H9 (cell line): ENCODE measurements around the gene FBXO38. TPM values are rescaled to one million over a fixed set of nuclear protein-coding genes. Genes with fewer than 3 reads are reported as not detected.

Source experiments
- DNase-seq: peaks from one replicate; pipeline ENCODE4 v3.0.0-alpha.2; 2017
- H2AFZ ChIP-seq: one replicate; pipeline ENCODE4 v1.6.1; 2013; ENCODE audit warnings: mild to moderate bottlenecking, low read length, control low read depth, moderate library complexity
- H2AK5ac ChIP-seq: 2 replicates; pipeline ENCODE4 v1.6.1; 2013; ENCODE audit warnings: low read length, control low read depth, mixed read lengths; ENCODE audit not compliant: insufficient read length
- H2BK120ac ChIP-seq: one replicate; pipeline ENCODE4 v1.6.1; 2013; ENCODE audit warnings: low read depth, mild to moderate bottlenecking, low read length, control low read depth, inconsistent platforms; ENCODE audit not compliant: poor library complexity, severe bottlenecking
- H2BK12ac ChIP-seq: 2 replicates; pipeline ENCODE4 v1.6.1; 2013; ENCODE audit warnings: low read length, control low read depth, mixed read lengths, low read depth; ENCODE audit not compliant: insufficient read length
- H2BK15ac ChIP-seq: 2 replicates; pipeline ENCODE4 v1.6.1; 2013; ENCODE audit warnings: low read depth, low read length, control low read depth
- H2BK20ac ChIP-seq: one replicate; pipeline ENCODE4 v1.6.1; 2013; ENCODE audit warnings: low read depth, mild to moderate bottlenecking, low read length, control low read depth, inconsistent platforms; ENCODE audit not compliant: poor library complexity, severe bottlenecking
- H2BK5ac ChIP-seq: 2 replicates; pipeline ENCODE4 v1.6.1; 2013; ENCODE audit warnings: low read length, control low read depth, mixed read lengths; ENCODE audit not compliant: insufficient read length
- H3K14ac ChIP-seq: 2 replicates; pipeline ENCODE4 v1.6.1; 2013; ENCODE audit warnings: low read length, control low read depth; ENCODE audit not compliant: insufficient read depth
- H3K18ac ChIP-seq: 2 replicates; pipeline ENCODE4 v1.6.1; 2013; ENCODE audit warnings: low read depth, mild to moderate bottlenecking, mixed read lengths, low read length, control low read depth; ENCODE audit not compliant: insufficient read length
- H3K23ac ChIP-seq: 2 replicates; pipeline ENCODE4 v1.6.1; 2013; ENCODE audit warnings: low read length, control low read depth, mixed read lengths, low read depth; ENCODE audit not compliant: insufficient read length
- H3K23me2 ChIP-seq: 2 replicates; pipeline ENCODE4 v1.6.1; 2013; ENCODE audit warnings: low read depth, mild to moderate bottlenecking, mixed read lengths, low read length, control low read depth; ENCODE audit not compliant: insufficient read length, poor library complexity, severe bottlenecking
- H3K27ac ChIP-seq: 2 replicates; pipeline ENCODE4 v1.5.1; 2013; ENCODE audit warnings: low read length, control low read depth, mixed read lengths, low read depth; ENCODE audit not compliant: insufficient read length
- H3K27me3 ChIP-seq: 2 replicates; pipeline ENCODE4 v1.6.1; 2013; ENCODE audit warnings: low read length, control low read depth, inconsistent platforms; ENCODE audit not compliant: insufficient read depth
- H3K4ac ChIP-seq: 2 replicates; pipeline ENCODE4 v1.6.1; 2013; ENCODE audit warnings: low read depth, mild to moderate bottlenecking, control low read depth, inconsistent platforms, low read length, moderate library complexity
- H3K4me1 ChIP-seq: 2 replicates; pipeline ENCODE4 v1.6.1; 2013; ENCODE audit warnings: low read length, control low read depth, inconsistent platforms; ENCODE audit not compliant: insufficient read depth
- H3K4me2 ChIP-seq: 2 replicates; pipeline ENCODE4 v1.6.1; 2013; ENCODE audit warnings: low read length, control low read depth, mixed read lengths; ENCODE audit not compliant: insufficient read length, insufficient read depth
- H3K56ac ChIP-seq: 2 replicates; pipeline ENCODE4 v1.6.1; 2013; ENCODE audit warnings: low read depth, mild to moderate bottlenecking, mixed read lengths, low read length, control low read depth; ENCODE audit not compliant: insufficient read length
- H3K79me1 ChIP-seq: 2 replicates; pipeline ENCODE4 v1.6.1; 2013; ENCODE audit warnings: low read depth, mild to moderate bottlenecking, moderate library complexity, low read length, control low read depth, inconsistent platforms; ENCODE audit not compliant: insufficient read depth, poor library complexity, severe bottlenecking
- H3K79me2 ChIP-seq: 2 replicates; pipeline ENCODE4 v1.6.1; 2013; ENCODE audit warnings: low read length, control low read depth, inconsistent platforms; ENCODE audit not compliant: insufficient read depth
- H3K9ac ChIP-seq: 2 replicates; pipeline ENCODE4 v1.6.1; 2013; ENCODE audit warnings: low read length, control low read depth, mixed read lengths; ENCODE audit not compliant: insufficient read length; ENCODE audit errors: extremely low read depth
- H3K9me3 ChIP-seq: one replicate; pipeline ENCODE4 v1.6.1; 2013; ENCODE audit warnings: low read depth, low read length, inconsistent platforms; ENCODE audit not compliant: control insufficient read depth
- H3T11ph ChIP-seq: one replicate; pipeline ENCODE4 v1.6.1; 2013; ENCODE audit warnings: mild to moderate bottlenecking, low read length, control low read depth, inconsistent platforms
- H4K20me1 ChIP-seq: one replicate; pipeline ENCODE4 v1.6.1; 2013; ENCODE audit not compliant: control insufficient read depth, insufficient read length, insufficient read depth
- H4K5ac ChIP-seq: 2 replicates; pipeline ENCODE4 v1.6.1; 2013; ENCODE audit warnings: low read depth, mild to moderate bottlenecking, mixed read lengths, low read length, control low read depth; ENCODE audit not compliant: insufficient read length
- H4K8ac ChIP-seq: replicated peaks from 2 replicates; pipeline ENCODE4 v1.6.1; 2013; ENCODE audit warnings: low read length, control low read depth, mixed read lengths, low read depth; ENCODE audit not compliant: insufficient read length
- H4K91ac ChIP-seq: 2 replicates; pipeline ENCODE4 v1.6.1; 2013; ENCODE audit warnings: low read depth, mild to moderate bottlenecking, moderate library complexity, mixed read lengths, low read length, control low read depth; ENCODE audit not compliant: insufficient read length
- H3K27ac Mint-ChIP-seq, 3 experiments: 2 replicates in 2 of 3; 3 replicates in 1 of 3; pipeline ENCODE4 v1.8.0; 2020 to 2021; ENCODE audit warnings: mixed read lengths in 3 of 3, mild to moderate bottlenecking in 1 of 3, moderate library complexity in 1 of 3
- H3K27me3 Mint-ChIP-seq: 2 replicates; pipeline ENCODE4 v1.8.0; 2021; ENCODE audit warnings: low read depth, mild to moderate bottlenecking, moderate library complexity, mixed read lengths
- H3K36me3 Mint-ChIP-seq, 3 experiments: 2 replicates in 2 of 3; 3 replicates in 1 of 3; pipeline ENCODE4 v1.8.0; 2020 to 2021; ENCODE audit warnings: low read depth in 3 of 3, mixed read lengths in 3 of 3; ENCODE audit not compliant: insufficient read depth in 1 of 3
- H3K4me1 Mint-ChIP-seq, 2 experiments: 2 replicates each; pipeline ENCODE4 v1.8.0; 2020; ENCODE audit warnings: mixed read lengths in 2 of 2
- H3K4me3 Mint-ChIP-seq, 2 experiments: 2 replicates in 1 of 2; 3 replicates in 1 of 2; pipeline ENCODE4 v1.8.0; 2020 to 2021; ENCODE audit warnings: mild to moderate bottlenecking in 2 of 2, mixed read lengths in 2 of 2, moderate library complexity in 1 of 2
- H3K9me3 Mint-ChIP-seq, 2 experiments: 2 replicates in 1 of 2; 3 replicates in 1 of 2; pipeline ENCODE4 v1.8.0; 2020; ENCODE audit warnings: mild to moderate bottlenecking in 2 of 2, mixed read lengths in 2 of 2, moderate library complexity in 1 of 2
- CTCF ChIP-seq: fragments of 200-600 bp; sonication (generic); conservative IDR thresholded peaks from 3 replicates; pipeline ENCODE4 v1.8.0; 2021; ENCODE audit warnings: antibody characterized with exemption, mild to moderate bottlenecking
- WGBS: extraction: QIAGEN DNeasy Blood & Tissue Kit; methylation state at CpG from one replicate; pipeline ENCODE4 v1.1.7; 2013; ENCODE audit warnings: missing lambda C conversion rate, low lambda C conversion rate, mixed read lengths; ENCODE audit not compliant: insufficient read length; ENCODE audit errors: extremely low coverage; 5-methylcytosine and 5-hydroxymethylcytosine counted together
- total RNA-seq: library from RNA; stranded (reverse); gene quantifications from 2 replicates; pipeline ENCODE4 v1.2.1, GENCODE V29; 2021

Gene FBXO38
- total RNA-seq, 1 experiment from 2014 or later, result 34.6 TPM

- Histone ChIP-seq H2BK5ac (no peak overlapping the region), H2BK120ac (no peak overlapping the region), H3T11ph (no peak overlapping the region), H3K4ac (no peak overlapping the region), H3K27ac (no peak overlapping the region), H2BK12ac (no peak overlapping the region), H3K27me3 (no peaks in the 10 kb centered on the region), H2AK5ac (no peak overlapping the region), H3K4me2 (no peak overlapping the region), H3K23me2 (no peaks in the 10 kb centered on the region), H2BK15ac (no peak overlapping the region), H2BK20ac (no peak overlapping the region), H3K79me1 (no peaks in the 10 kb centered on the region), H3K4me1 (peaks cover 2% of the 10 kb centered on the region; the same call in 1 of the 2 replicates), H3K56ac (no peak overlapping the region), H3K18ac (no peak overlapping the region), H3K14ac (no peak overlapping the region), H3K23ac (no peak overlapping the region), H4K20me1 (no peaks in the 10 kb centered on the region), H3K9me3 (no peaks in the 10 kb centered on the region), H2AFZ (no peak overlapping the region), H4K91ac (no peak overlapping the region), H3K9ac (no peak overlapping the region), H3K79me2 (no peaks in the 10 kb centered on the region), H4K8ac (no peak overlapping the region), H4K5ac (no peak overlapping the region)
- H3K4me3 Mint-ChIP-seq, result no peak overlapping the region
- TF ChIP-seq CTCF, result no peak
- H3K4me1 Mint-ChIP-seq, result peaks cover 13 to 14% of the 10 kb centered on the region in 2 experiments
- no peaks in the 10 kb centered on the region for H3K9me3 Mint-ChIP-seq
- peaks cover 2 to 4% (median 2%) of the 10 kb centered on the region in 3 experiments; a peak in 5 of 7 replicates for H3K36me3 Mint-ChIP-seq
- WGBS, result no CpG with 5 or more reads among the region's 2 CpGs
- H3K27ac Mint-ChIP-seq, result no peak overlapping the region
- H3K27me3 Mint-ChIP-seq, result no peaks in the 10 kb centered on the region
- no peak for DNase-seq
Measured at GRCh38 chr5:148446611-148447010, 62.9 kb downstream of the FBXO38 start.
